GM19455 (cell line): ENCODE data around the gene KCNN2.

Source experiments
- ATAC-seq: cut with Tn5 transposase; IDR thresholded peaks from one replicate; pipeline ENCODE4 v1.9.1; 2021; ENCODE audit not compliant: unreplicated experiment

Gene KCNN2

DNA sequence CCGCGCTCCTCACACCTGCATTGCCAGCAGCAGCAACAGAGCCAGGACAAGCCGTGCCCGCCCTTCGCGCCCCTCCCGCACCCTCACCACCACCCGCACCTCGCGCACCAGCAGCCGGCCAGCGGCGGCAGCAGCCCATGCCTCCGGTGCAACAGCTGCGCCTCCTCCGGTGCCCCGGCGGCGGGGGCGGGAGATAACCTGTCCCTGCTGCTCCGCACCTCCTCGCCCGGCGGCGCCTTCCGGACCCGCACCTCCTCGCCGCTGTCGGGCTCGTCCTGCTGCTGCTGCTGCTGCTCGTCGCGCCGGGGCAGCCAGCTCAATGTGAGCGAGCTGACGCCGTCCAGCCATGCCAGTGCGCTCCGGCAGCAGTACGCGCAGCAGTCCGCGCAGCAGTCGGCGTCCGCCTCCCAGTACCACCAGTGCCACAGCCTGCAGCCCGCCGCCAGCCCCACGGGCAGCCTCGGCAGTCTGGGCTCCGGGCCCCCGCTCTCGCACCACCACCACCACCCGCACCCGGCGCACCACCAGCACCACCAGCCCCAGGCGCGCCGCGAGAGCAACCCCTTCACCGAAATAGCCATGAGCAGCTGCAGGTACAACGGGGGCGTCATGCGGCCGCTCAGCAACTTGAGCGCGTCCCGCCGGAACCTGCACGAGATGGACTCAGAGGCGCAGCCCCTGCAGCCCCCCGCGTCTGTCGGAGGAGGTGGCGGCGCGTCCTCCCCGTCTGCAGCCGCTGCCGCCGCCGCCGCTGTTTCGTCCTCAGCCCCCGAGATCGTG is 517 bp downstream of the KCNN2 start:
- ATAC-seq = peak; percentile 27

DNA sequence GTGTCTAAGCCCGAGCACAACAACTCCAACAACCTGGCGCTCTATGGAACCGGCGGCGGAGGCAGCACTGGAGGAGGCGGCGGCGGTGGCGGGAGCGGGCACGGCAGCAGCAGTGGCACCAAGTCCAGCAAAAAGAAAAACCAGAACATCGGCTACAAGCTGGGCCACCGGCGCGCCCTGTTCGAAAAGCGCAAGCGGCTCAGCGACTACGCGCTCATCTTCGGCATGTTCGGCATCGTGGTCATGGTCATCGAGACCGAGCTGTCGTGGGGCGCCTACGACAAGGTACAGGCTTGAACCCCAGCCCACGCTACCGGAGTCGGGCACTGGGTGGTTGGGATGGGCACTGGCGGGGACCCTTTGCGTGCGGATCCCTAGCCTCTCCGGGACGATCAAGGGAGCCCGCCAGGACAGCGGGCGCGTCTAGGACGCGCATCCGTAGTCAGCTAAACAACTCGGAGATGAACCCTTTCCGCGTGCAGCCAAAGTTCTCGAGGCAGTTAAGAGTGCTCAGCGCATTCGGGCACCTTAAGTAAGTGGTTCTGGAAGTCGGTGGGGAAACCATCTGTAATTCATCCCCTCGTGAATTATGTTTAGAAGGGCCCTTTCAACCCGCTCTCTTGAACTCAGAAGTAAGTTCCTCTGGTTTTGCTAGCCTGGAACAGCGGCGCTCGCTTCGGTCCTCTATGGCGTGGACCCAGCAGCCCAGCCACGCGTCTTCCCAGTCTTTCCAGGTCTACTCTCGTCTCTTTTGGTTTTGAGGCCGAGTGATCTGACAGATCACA is 1.3 kb downstream of the KCNN2 start:
- no peak for ATAC-seq

GRCh38 chr5:114363837-114364236 is 2.0 kb downstream of the KCNN2 start:
- ATAC-seq = no peak

DNA sequence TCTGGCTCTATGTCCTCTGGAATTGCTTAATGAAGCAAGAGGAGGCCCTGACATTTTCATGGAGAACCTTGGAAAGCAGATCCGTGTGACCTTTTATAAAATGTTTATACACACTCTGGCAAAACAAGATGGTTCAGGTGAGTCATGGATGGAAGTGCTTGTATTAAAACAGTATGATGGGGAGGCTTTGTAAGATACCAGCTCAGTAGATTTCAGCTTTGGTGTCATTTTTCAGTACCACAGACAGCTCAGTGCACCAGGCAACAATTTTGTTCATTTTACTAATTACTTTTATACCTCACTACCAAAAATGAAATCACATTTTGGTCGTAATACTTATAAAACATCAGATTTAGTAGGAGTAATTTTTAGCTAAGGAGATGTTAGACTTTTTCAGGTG is 5.2 kb downstream of the KCNN2 start:
- no peak for ATAC-seq

GRCh38 chr5:114369680-114370417 is 8.0 kb downstream of the KCNN2 start:
- no peak for ATAC-seq

DNA sequence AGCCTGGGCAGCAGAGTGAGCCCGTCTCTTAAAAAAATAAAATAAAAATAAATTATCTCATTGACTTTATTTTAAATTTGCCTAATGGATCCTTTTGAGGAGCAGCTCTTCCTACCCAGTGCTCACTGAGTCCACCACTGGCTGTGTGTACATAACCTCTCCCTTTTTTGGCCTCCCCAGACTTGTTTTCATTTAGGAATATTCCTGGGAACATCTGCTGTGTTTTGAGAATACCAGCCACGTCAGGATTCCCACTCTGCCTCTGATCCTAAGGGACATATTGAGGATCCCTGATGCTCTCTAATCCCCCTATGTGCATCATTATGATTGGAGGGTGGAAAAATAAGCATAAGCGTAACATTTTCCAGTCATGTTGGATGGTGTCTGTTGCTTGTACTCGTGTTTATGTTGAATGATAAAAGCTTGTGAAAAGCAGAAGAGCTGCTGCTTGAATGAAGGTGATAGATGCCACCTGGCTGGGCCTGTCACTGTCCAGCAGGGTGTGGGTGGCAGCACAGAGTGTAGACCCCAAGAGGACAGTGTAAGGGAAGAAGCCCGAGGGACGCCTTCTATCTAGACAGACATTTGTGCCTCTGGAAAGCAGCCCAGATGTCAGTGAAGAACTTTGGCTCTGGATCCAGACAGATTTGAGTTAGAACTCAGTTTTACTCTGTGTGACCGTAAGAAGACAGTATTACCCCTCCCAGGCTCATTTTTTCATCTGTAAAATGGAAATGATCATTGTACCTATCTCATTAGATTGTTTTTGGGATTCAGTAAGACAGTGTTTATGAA is 15.4 kb downstream of the KCNN2 start:
- no peak for ATAC-seq

- no peak for ATAC-seq
These were observed 16.1 kb downstream of the KCNN2 start for GRCh38 chr5:114377946-114378345.

DNA sequence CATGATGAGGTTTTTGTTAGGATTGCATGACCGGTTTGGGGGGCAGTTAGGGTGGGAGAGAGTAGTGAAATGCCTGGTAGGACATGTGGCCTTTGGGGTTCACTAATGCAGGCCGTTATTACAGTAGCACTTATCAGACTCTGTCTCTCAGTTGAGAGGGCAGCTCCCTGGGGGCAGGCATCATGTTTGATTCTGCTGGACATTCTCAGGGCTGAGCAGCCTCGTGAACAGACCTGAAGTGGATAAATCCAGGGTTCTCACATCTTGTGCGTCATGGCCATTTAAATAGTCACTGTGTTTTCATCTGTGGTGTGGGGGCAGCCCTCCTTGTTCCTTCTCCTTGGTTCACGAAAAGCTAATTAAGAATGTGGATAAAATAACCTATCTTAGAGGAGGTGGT is 18.9 kb downstream of the KCNN2 start:
- no peak for ATAC-seq

DNA sequence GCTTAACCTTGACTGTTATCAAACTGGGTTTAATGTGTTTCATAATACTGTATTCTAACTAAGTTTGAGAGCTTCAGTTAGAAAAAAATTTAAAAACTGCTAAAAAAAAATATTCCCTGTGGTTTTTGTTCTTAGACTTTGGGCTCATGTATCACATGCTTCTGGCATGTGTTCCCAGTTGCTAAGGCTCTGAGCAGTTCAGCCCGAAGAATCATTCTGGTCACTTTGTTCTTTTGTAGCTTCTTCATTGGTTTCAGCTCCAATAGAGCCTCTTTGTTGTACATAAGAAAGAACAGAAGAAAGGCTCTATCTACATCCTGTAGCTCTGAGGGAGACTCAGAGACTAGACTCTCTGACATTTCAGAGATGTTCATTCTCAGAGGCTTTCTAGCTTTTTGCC is 25.6 kb downstream of the KCNN2 start:
- ATAC-seq = no peak

DNA sequence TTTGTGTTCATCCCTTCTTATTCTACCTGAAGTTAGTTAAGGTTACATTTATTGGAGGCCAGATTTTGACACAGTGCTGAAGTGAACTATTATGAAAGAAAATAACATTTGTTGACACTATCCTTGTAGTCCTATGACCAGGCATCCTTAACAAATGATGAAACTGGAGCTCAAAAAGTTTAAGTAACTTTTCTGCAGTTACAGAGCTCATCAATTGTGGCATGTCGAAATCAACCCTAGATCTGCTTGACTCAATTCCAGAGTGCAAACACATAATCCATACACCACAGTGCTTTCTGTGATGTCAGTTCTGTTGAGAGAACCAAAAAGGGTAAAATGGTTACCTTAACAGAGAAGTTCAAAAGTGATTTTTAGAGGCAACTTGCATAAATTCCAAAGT is 28.6 kb downstream of the KCNN2 start:
- ATAC-seq = no peak

- ATAC-seq = no peak
These were observed 29.5 kb downstream of the KCNN2 start for GRCh38 chr5:114391321-114391720.

DNA sequence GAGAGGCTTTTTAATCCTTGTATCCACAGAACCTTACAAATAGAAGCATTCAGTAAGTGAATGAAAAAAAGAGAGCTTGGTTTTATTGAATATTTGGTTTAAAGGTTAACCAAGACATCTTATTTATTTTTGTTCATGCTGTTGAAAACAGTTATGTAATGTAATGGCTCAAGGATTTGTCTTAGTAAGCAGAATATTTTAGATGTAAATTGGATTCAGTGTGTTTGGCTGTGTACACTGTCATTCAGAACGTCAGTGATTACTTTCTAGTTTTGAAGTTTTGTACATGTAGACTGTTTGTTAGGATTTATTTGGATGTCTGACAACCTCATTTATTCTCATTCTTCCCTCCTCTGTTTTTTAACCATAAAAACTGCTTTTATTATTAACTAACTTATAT is 31.3 kb downstream of the KCNN2 start:
- ATAC-seq = no peak

DNA sequence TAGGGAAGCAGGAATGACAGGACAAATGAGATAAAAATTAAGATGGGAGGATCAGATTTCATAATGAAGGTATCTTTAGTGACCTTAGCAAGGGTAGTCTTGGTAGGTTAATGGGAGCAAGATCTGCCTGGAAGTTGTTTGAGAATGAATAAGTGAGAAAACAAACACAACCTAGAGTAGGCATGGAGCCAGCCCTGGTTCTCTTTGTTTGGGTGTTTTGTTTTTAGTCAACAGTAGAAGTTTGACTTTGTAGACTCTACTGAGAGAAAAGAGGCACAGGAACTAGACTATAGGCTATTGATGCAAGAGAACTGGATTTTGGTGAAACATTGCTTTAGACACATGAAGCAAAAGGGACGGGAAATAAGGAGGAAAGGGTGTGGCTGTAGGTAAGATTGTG is 40.3 kb downstream of the KCNN2 start:
- ATAC-seq = no peak

DNA sequence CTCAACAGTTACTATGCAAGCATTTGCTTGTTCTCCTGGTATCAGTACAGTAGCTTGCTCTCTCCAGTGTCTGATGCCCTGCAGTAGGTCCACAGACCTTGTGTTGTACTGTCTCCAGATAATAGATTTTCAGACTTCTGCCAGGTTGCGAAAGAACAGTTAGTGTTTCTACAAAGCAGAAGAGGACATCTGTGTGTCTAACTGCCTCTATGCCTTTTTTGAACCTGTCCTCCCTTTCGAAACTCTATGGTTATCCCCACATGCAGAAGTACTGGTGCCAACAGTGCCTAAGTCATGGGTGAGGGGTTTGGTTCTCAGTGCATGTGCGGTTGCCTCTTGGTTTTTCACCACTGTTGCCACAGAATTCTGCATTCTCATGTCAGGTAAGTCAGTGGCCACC is 45.9 kb downstream of the KCNN2 start:
- no peak for ATAC-seq

DNA sequence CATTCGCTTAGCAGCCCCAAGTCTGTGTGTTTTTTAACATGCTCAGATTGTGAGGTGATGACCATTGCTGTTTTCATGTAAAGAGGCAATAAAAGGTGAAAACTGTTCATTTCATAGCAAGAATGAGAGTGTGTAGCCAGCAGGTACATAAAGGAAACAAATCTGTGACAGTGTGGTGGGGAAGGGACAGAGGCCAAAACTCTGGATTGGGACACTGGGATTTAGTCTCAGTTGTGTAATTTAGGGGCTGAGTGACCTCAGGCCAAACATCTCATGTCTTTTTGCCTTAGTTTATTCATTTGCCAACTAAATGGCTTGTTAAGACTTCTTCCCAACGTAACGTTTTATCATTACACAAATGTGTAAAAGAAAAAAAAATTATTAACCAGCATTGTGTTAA is 47.0 kb downstream of the KCNN2 start:
- no peak for ATAC-seq

DNA sequence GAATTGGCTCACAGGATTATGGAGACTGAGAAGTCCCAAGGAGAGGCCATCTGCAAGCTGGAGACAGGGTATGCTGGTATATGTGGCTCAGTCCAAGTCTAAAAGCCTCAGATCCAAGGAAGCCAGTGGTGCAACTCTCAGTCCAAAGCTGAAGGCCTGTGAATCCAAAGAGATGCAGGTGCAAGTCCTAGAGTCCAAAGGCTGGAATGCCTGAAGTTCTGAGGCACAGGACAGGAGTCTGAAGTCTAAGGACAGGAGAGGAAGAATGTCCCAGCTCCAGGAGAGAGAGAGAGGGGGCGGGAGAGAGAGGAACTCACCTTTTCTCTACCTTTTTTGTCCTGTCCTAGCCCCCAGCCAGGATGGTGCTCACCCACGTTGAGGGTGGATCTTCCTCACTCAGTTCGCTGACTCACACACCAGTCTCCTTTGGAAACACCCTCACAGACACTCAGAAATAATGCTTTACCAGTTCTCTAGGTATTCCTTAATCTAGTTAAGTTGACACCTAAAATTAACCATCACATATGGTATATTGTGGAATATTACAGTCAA is 49.6 kb downstream of the KCNN2 start:
- ATAC-seq = no peak

DNA sequence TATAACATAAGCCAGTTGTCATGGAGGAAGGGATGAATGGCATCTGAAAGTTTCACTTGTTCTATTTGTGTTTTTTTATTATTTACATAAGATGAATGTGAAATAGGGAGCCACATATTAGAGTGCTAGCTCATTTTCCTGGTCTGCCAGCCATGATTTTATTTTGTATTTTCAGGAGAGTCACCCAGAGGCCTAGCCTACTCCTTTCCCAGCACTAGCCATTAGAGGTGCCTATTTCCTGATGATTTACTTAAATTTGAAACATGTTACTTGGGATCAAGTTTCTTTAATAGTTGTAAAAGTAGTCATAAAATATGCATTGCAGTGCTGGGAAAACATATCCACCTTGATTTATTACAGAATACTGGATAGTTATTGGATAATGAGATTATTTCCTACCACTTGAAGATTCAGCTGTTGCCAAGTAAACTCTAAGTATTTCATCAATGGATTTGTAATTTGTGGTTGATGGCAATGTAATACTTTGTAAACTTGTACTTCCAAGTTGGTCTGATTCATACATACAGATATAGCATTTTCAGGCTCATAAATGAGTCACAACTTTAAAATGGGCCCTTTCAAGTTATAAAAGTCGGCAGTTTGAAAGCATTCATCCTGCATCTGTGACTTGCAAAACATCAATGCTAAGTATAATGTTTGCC is 50.8 kb downstream of the KCNN2 start:
- no peak for ATAC-seq

GRCh38 chr5:114415760-114416159 is 53.9 kb downstream of the KCNN2 start:
- no peak for ATAC-seq

GRCh38 chr5:114416254-114416653 is 54.4 kb downstream of the KCNN2 start:
- no peak for ATAC-seq

- no peak for ATAC-seq
These were observed 55.6 kb downstream of the KCNN2 start for GRCh38 chr5:114417519-114417918.
